A673 (cell line): ENCODE data around the gene SH3GL3. TPM values are rescaled to one million over a fixed set of nuclear protein-coding genes. Genes with fewer than 3 reads are reported as not detected.

Experiments used
- BruUV-seq: library from RNA; stranded (reverse); fragments of 400-500 nt; replicated peaks from 2 replicates; lab custom pipeline; 2021; lab: Mats Ljungman, UMichigan
- CTCF ChIA-PET: fragments of 300-600 bp; sonication (Branson Sonifier 250); formaldehyde crosslinking; loops from one replicate; lab custom pipeline; 2022; ENCODE audit warnings: antibody characterized with exemption; lab: Charles Lee
- POLR2A ChIA-PET: fragments of 300-600 bp; sonication (Branson Sonifier 250); formaldehyde crosslinking; loops from one replicate; lab custom pipeline; 2022; ENCODE audit warnings: antibody characterized with exemption; ENCODE audit not compliant: low non-redundant PET; lab: Charles Lee
- DNase-seq: peaks from one replicate; pipeline ENCODE4 v3.0.0-alpha.2; 2015; ENCODE audit warnings: low spot score
- H3K27ac ChIP-seq: fragments of 200-600 bp; sonication (generic); 2 replicates; pipeline ENCODE4 v1.5.1; 2016; ENCODE audit warnings: mixed run types, low read depth, mild to moderate bottlenecking, mixed read lengths, antibody characterized with exemption, low read length; ENCODE audit not compliant: poor library complexity, severe bottlenecking
- H3K27me3 ChIP-seq: fragments of 200-600 bp; sonication (generic); replicated peaks from 2 replicates; pipeline ENCODE4 v1.6.1; 2017; ENCODE audit warnings: mixed run types, low read depth, mild to moderate bottlenecking, mixed read lengths, antibody characterized with exemption, low read length; ENCODE audit not compliant: insufficient read depth, poor library complexity
- H3K36me3 ChIP-seq: fragments of 200-600 bp; sonication (generic); 2 replicates; pipeline ENCODE4 v1.6.1; 2016; ENCODE audit warnings: mixed run types, mild to moderate bottlenecking, mixed read lengths, antibody characterized with exemption, low read length; ENCODE audit not compliant: insufficient read depth, poor library complexity, severe bottlenecking
- H3K4me1 ChIP-seq: fragments of 200-600 bp; sonication (generic); 2 replicates; pipeline ENCODE4 v1.6.1; 2017; ENCODE audit warnings: mixed run types, mild to moderate bottlenecking, mixed read lengths, antibody characterized with exemption, low read length; ENCODE audit not compliant: insufficient read depth, poor library complexity, severe bottlenecking
- H3K4me3 ChIP-seq: fragments of 200-600 bp; sonication (generic); 2 replicates; pipeline ENCODE4 v1.5.1; 2016; ENCODE audit warnings: low read depth, mixed run types, mild to moderate bottlenecking, mixed read lengths, low read length; ENCODE audit not compliant: poor library complexity, severe bottlenecking
- H3K9me3 ChIP-seq: fragments of 200-600 bp; sonication (generic); 2 replicates; pipeline ENCODE4 v1.6.1; 2016; ENCODE audit warnings: mixed run types, low read depth, mild to moderate bottlenecking, mixed read lengths, antibody characterized with exemption, low read length; ENCODE audit not compliant: poor library complexity, severe bottlenecking
- CTCF ChIP-seq: fragments of 300-800, 200-600 bp; sonication (generic); conservative IDR thresholded peaks from 2 replicates; pipeline ENCODE4 v1.5.1; 2017; ENCODE audit warnings: low read depth, mild to moderate bottlenecking, antibody characterized with exemption, low read length, moderate library complexity, mixed read lengths
- EZH2 ChIP-seq: fragments of 200-600 bp; sonication (generic); IDR thresholded peaks from 2 replicates; pipeline ENCODE4 v1.6.1; 2017; ENCODE audit warnings: borderline replicate concordance, low read depth, mild to moderate bottlenecking, mixed read lengths, antibody characterized with exemption, low read length; ENCODE audit not compliant: poor library complexity, severe bottlenecking
- intact Hi-C: fragments of 100-400 bp; cut with micrococcal nuclease; formaldehyde crosslinking; loops from one replicate; pipeline ENCODE4 v1.10.0; 2022; ENCODE audit not compliant: unreplicated experiment
- total RNA-seq: library from RNA; stranded (reverse); gene quantifications from 2 replicates; pipeline ENCODE4 v1.2.3, GENCODE V29; 2021

SH3GL3 gene
- total RNA-seq, 1 experiment from 2014 or later: 25.6 TPM

DNA sequence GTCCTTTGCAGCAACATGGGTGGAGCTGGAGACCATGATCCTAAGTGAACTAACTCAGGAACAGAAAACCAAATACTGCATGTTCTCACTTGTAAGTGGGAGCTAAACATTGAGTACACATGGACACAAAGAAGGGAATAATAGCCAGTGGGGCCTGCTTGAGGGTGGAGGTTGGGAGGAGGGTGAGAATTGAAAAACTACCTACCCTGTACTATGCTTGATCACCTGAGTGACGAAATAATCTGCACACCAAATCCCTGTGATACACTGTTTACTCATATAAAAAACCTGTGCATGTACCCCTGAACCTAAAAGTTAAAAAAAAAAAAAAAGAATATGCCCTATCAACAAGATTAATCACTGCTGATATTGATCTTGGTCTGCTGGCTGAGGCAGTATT is 148.1 kb downstream of the SH3GL3 start:
- Histone ChIP-seq H3K9me3 (no peaks in the 10 kb centered on the region), H3K4me3 (no peak overlapping the region), H3K36me3 (no peaks in the 10 kb centered on the region), H3K27me3 (no peaks in the 10 kb centered on the region), H3K27ac (no peak overlapping the region), H3K4me1 (no peaks in the 10 kb centered on the region)
- DNase-seq: no peak
- BruUV-seq: no TSS peak
- intact Hi-C loops: no loop called here
- ChIA-PET CTCF (no interaction called here), POLR2A (no interaction called here)
- TF ChIP-seq EZH2 (no peak), CTCF (no peak)

- Histone ChIP-seq H3K4me1 (no peaks in the 10 kb centered on the region), H3K27me3 (no peaks in the 10 kb centered on the region), H3K4me3 (no peak overlapping the region), H3K36me3 (no peaks in the 10 kb centered on the region), H3K27ac (no peak overlapping the region), H3K9me3 (no peaks in the 10 kb centered on the region)
- ChIA-PET POLR2A (no interaction called here), CTCF (no interaction called here)
- TF ChIP-seq EZH2: no peak
- TF ChIP-seq CTCF: no peak
- no TSS peak for BruUV-seq
- intact Hi-C loops: no loop called here
- no peak for DNase-seq
Measured at GRCh38 chr15:83598031-83598430, 150.9 kb downstream of the SH3GL3 start.

GRCh38 chr15:83602021-83602420 is 154.9 kb downstream of the SH3GL3 start:
- intact Hi-C loops: no loop called here
- Histone ChIP-seq H3K4me3 (no peak overlapping the region), H3K9me3 (no peaks in the 10 kb centered on the region), H3K27ac (no peak overlapping the region), H3K4me1 (no peaks in the 10 kb centered on the region), H3K36me3 (no peaks in the 10 kb centered on the region), H3K27me3 (no peaks in the 10 kb centered on the region)
- BruUV-seq: no TSS peak
- POLR2A ChIA-PET: no interaction called here
- CTCF ChIA-PET: no interaction called here
- DNase-seq: no peak
- no peak for TF ChIP-seq EZH2
- TF ChIP-seq CTCF: no peak
